GM23338 (cell line): ENCODE results near the gene SNCB. TPM values are rescaled to one million over a fixed set of nuclear protein-coding genes. Genes with fewer than 3 reads are reported as not detected.

Source experiments
- ATAC-seq: fragments of 200-7000 bp; cut with Tn5 transposase; 3 replicates; pipeline ENCODE4 v1.9.1; 2020
- DNase-seq: peaks from one replicate; pipeline ENCODE4 v3.0.0-alpha.2; 2015; ENCODE audit warnings: low spot score
- H2AFZ ChIP-seq: fragments of 200-600 bp; sonication (generic); 2 replicates; pipeline ENCODE4 v1.8.0; 2016; ENCODE audit warnings: antibody characterized with exemption, mild to moderate bottlenecking, moderate library complexity
- H3F3A ChIP-seq: fragments of 200-600 bp; sonication (generic); replicated peaks from 2 replicates; pipeline ENCODE4 v1.8.0; 2017; ENCODE audit warnings: antibody characterized with exemption, mixed run types, low read depth
- H3K27ac ChIP-seq: fragments of 200-600 bp; sonication (generic); 2 replicates; pipeline ENCODE4 v1.6.1; 2016; ENCODE audit warnings: low read depth
- H3K27me3 ChIP-seq: fragments of 200-600 bp; sonication (generic); 2 replicates; pipeline ENCODE4 v1.8.0; 2016; ENCODE audit warnings: mild to moderate bottlenecking, mixed run types, moderate library complexity; ENCODE audit not compliant: insufficient read depth
- H3K36me3 ChIP-seq: fragments of 200-600 bp; sonication (generic); 2 replicates; pipeline ENCODE4 v1.8.0; 2016; ENCODE audit warnings: mild to moderate bottlenecking; ENCODE audit not compliant: insufficient read depth
- H3K4me1 ChIP-seq: fragments of 200-600 bp; sonication (generic); 2 replicates; pipeline ENCODE4 v1.8.0; 2016; ENCODE audit warnings: mild to moderate bottlenecking, moderate library complexity; ENCODE audit not compliant: insufficient read depth
- H3K4me2 ChIP-seq: fragments of 200-600 bp; sonication (generic); 2 replicates; pipeline ENCODE4 v1.7.1; 2017; ENCODE audit warnings: mixed run types
- H3K4me3 ChIP-seq: fragments of 200-600 bp; sonication (generic); 2 replicates; pipeline ENCODE4 v1.6.1; 2016; ENCODE audit warnings: mixed run types
- H3K79me2 ChIP-seq: fragments of 200-600 bp; sonication (generic); replicated peaks from 2 replicates; pipeline ENCODE4 v1.8.0; 2017; ENCODE audit warnings: mild to moderate bottlenecking; ENCODE audit not compliant: insufficient read depth
- H3K9me2 ChIP-seq: fragments of 200-600 bp; sonication (generic); 2 replicates; pipeline ENCODE4 v1.8.0; 2017; ENCODE audit not compliant: insufficient read depth
- H4K20me1 ChIP-seq: fragments of 200-600 bp; sonication (generic); replicated peaks from 2 replicates; pipeline ENCODE4 v1.8.0; 2017; ENCODE audit warnings: mild to moderate bottlenecking; ENCODE audit not compliant: insufficient read depth
- H3K27ac Mint-ChIP-seq: 2 replicates; pipeline ENCODE4 v1.8.0; 2020; ENCODE audit warnings: inconsistent platforms, mild to moderate bottlenecking, moderate library complexity, mixed read lengths
- H3K27me3 Mint-ChIP-seq: 3 replicates; pipeline ENCODE4 v1.8.0; 2022; ENCODE audit warnings: low read depth, mild to moderate bottlenecking, moderate library complexity, mixed read lengths, inconsistent platforms; ENCODE audit not compliant: insufficient read depth, poor library complexity
- H3K36me3 Mint-ChIP-seq: 3 replicates; pipeline ENCODE4 v1.8.0; 2021; ENCODE audit warnings: low read depth, mild to moderate bottlenecking, inconsistent platforms, moderate library complexity, mixed read lengths
- H3K4me1 Mint-ChIP-seq: 3 replicates; pipeline ENCODE4 v1.8.0; 2020; ENCODE audit warnings: mild to moderate bottlenecking, inconsistent platforms, mixed read lengths
- H3K4me3 Mint-ChIP-seq: 3 replicates; pipeline ENCODE4 v1.8.0; 2021; ENCODE audit warnings: moderate library complexity, mild to moderate bottlenecking, inconsistent platforms, mixed read lengths
- H3K9me3 Mint-ChIP-seq: 3 replicates; pipeline ENCODE4 v1.8.0; 2020; ENCODE audit warnings: moderate library complexity, mild to moderate bottlenecking, inconsistent platforms, mixed read lengths
- CREB1 ChIP-seq: fragments of 250-450 bp; sonication (Bioruptor Pico); IDR thresholded peaks from 2 replicates; pipeline ENCODE4 v1.5.0; 2020; ENCODE audit warnings: low read depth, mild to moderate bottlenecking, moderate library complexity
- EZH2phosphoT487 ChIP-seq: fragments of 200-600 bp; sonication (generic); IDR thresholded peaks from one replicate; pipeline ENCODE4 v1.8.1; 2018; ENCODE audit warnings: antibody characterized with exemption; ENCODE audit not compliant: unreplicated experiment
- polyA plus RNA-seq: library from polyadenylated mRNA; unstranded; fragments of >200 nt; fragmentation: Nextera tagmentation; extraction: Ambion mirVana; gene quantifications from 2 replicates; pipeline ENCODE4 v1.2.1, GENCODE V29; 2016
- total RNA-seq: library from RNA; depleted of rRNA; stranded (reverse); fragments of >200 nt; shearing (Covaris generic); gene quantifications from 2 replicates; pipeline ENCODE4 v1.2.3, GENCODE V29; 2014
- TF ChIP-seq, protein P1 (sequence below), 2 experiments: fragments of 200-600 bp in 1 of 2; sonication (generic) in 1 of 2; conservative IDR thresholded peaks; 2 replicates each; pipeline versions ENCODE4 v1.5.1 to v1.6.1; 2016 to 2017; ENCODE audit warnings: antibody characterized with exemption in 2 of 2, low read depth in 2 of 2, mild to moderate bottlenecking in 2 of 2, moderate library complexity in 1 of 2
- TF ChIP-seq, protein P2 (sequence below): IDR thresholded peaks from 2 replicates; pipeline ENCODE4 v1.6.1; 2016; ENCODE audit warnings: antibody characterized with exemption

Gene SNCB
- total and polyA plus RNA-seq, 2 experiments from 2014 or later, result 3.6 to 13.5 TPM

DNA sequence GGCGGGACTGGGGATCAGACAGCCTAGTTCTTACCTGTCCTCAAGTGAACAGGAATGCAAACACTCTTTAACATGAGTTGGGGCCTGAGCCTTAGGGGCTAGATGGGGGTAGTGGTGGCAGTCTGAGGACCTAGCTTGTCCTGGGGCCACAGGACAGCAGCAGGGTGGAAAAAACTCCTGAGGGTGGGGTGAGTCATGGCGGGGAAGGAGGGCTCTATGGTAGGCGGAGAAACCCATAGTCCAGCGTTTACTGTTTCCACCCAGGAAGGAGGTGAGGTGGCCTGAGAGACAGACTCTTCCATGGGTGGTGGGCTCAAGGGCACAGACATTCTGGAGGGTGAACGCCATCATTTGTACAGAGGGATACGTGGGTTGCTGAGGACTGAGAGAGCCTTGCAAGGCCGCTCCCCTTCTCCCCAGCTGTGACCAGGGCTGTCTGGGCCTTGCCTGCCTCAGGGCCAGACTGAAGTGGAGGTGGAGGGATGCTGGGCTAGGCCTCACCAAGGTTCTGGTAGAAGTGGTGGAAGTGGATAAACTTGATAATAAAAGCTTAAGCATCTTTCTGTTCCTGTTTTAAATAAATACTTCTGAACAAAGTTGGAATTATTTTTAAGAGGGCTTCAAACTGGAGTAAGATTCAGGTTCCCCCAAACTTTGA lies 15.8 kb upstream of the SNCB start (continued):
- TF ChIP-seq, protein P1, sequence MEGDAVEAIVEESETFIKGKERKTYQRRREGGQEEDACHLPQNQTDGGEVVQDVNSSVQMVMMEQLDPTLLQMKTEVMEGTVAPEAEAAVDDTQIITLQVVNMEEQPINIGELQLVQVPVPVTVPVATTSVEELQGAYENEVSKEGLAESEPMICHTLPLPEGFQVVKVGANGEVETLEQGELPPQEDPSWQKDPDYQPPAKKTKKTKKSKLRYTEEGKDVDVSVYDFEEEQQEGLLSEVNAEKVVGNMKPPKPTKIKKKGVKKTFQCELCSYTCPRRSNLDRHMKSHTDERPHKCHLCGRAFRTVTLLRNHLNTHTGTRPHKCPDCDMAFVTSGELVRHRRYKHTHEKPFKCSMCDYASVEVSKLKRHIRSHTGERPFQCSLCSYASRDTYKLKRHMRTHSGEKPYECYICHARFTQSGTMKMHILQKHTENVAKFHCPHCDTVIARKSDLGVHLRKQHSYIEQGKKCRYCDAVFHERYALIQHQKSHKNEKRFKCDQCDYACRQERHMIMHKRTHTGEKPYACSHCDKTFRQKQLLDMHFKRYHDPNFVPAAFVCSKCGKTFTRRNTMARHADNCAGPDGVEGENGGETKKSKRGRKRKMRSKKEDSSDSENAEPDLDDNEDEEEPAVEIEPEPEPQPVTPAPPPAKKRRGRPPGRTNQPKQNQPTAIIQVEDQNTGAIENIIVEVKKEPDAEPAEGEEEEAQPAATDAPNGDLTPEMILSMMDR (conservative IDR thresholded peaks at IDR 0.05; ENCODE audit: low read depth in 2 of 2), result no peak
- TF ChIP-seq, protein P2, sequence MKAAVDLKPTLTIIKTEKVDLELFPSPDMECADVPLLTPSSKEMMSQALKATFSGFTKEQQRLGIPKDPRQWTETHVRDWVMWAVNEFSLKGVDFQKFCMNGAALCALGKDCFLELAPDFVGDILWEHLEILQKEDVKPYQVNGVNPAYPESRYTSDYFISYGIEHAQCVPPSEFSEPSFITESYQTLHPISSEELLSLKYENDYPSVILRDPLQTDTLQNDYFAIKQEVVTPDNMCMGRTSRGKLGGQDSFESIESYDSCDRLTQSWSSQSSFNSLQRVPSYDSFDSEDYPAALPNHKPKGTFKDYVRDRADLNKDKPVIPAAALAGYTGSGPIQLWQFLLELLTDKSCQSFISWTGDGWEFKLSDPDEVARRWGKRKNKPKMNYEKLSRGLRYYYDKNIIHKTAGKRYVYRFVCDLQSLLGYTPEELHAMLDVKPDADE, result no peak
- TF ChIP-seq EZH2phosphoT487, result no peak
- TF ChIP-seq CREB1 (CRISPR knock-in tag), result no peak

DNA sequence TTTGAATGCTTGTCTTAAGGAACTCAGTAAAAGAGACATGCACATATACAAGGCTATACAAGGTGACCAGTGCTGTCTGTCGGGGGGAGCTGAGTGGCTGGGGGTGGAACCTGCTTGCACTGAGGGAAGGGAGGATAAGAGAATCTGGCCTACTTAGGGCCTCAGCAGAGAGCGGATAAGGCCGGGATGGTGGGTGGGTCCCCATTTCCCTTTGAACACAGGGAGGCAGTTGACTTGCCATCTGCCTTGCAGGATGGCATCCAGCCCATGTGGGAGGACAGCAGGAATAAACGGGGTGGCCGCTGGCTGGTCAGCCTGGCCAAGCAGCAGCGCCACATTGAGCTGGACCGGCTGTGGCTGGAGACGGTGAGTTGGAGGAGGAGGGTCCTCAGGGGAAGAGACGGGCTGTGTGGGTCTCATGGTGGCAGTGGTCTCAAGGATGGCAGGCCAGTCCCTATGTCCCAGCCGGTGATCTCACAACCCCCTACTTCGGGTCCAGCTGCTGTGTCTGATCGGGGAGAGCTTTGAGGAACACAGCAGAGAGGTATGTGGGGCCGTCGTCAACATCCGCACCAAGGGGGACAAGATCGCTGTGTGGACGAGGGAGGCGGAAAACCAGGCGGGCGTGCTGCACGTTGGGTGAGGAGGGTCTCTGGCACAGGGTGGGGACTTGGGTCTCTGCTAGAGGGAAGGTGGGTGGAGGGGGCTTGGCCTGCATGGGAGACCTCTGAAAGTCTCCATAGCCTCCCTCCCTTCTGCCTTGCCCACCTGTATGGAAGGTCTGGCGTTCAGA lies 14.7 kb upstream of the SNCB start:
- H2AFZ ChIP-seq, result no peak overlapping the region
- H4K20me1 ChIP-seq, result no peaks in the 10 kb centered on the region
- H3K27me3 ChIP-seq, result no peaks in the 10 kb centered on the region
- no peak overlapping the region for H3K4me3 ChIP-seq
- H3K4me1 ChIP-seq, result peaks cover 11% of the 10 kb centered on the region
- no peaks in the 10 kb centered on the region for H3K9me2 ChIP-seq
- H3K4me3 Mint-ChIP-seq, result no peak overlapping the region
- no peak for ATAC-seq
- TF ChIP-seq, protein P2, result no peak
- TF ChIP-seq EZH2phosphoT487, result no peak
- TF ChIP-seq, protein P1 (conservative IDR thresholded peaks at IDR 0.05; ENCODE audit: low read depth in 2 of 2), result no peak
- no peak for DNase-seq
- H3K27ac Mint-ChIP-seq, result no peak overlapping the region
- no peaks in the 10 kb centered on the region for H3K36me3 Mint-ChIP-seq
- H3K4me2 ChIP-seq, result no peak overlapping the region
- H3K27ac ChIP-seq, result no peak overlapping the region
- no peaks in the 10 kb centered on the region; the same call in 2 of the 3 replicates for H3K9me3 Mint-ChIP-seq
- 0 out of 2 replicates have a peak, but pooled peaks cover 5% of the 10 kb centered on the region for H3F3A ChIP-seq
- no peaks in the 10 kb centered on the region for H3K36me3 ChIP-seq
- peaks cover 39% of the 10 kb centered on the region for H3K4me1 Mint-ChIP-seq
- peaks cover 19% of the 10 kb centered on the region for H3K79me2 ChIP-seq
- peaks cover 12% of the 10 kb centered on the region for H3K27me3 Mint-ChIP-seq
